Measurements from ENCODE around the gene TSPAN2.

TSPAN2 gene

DNA sequence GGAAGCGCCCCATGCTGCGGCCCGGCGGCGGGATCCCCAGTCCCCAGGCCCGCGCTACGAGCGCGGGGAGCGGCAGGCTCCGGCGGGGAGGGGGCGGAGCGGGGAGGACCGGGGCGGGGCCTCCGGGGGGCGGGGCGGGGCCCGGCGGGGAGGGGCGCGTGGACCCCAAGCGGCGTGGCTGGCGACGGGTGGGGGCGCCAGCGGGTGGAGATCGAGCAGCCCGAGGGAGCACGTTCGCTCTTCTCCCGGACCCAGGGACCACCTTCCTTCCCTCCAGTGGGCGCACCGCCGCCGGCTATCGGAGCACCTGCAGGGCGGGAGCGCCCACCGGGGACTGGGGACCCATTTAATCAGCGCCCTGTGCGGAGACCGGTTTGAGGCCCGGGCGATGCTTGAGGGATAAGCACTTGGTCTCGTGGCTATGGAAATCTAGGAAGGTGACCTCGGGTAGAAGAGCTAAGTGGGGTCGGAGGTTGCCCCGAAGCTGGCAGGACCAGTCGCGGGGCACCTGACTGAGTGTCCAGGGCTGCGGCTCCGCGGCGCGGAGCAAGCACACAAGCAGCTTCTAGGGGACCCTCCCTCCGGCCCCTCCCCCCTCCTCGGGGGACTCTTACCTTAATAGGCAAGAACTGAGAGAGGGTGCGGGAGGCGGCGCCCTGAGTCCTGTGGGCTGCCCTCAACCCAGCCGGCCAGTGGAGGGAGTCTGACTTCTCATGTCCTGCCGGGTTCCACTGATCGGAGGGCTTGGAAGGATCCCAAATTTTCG lies at the start of gene TSPAN2:
Gene TSPAN2 (minus strand): TSS at position 84 of the 766 bp plus-strand sequence. CDS start 71 bp downstream, at position 13.
- DNase-seq = peak; percentile 60

DNA sequence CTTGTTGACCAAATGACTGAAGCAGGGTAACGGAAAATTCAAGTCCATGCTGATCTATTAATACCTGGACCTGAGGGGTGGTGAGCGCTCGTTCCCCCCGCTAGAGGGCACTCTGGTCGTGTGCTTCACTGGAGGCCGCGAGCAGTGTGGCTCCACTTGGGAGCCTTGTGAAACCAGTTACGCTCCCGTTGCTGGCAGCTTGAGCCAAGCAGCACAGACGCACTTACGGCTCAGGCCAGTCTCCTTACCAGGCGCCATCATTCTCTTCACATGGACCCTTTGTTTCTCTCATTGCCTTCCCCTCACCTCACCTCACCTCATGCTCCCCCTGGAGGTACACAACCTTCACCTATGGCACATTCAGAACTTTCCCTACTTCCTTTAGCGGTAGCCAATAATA lies 49.7 kb upstream of the TSPAN2 start:
- peak; percentile 14 for DNase-seq

DNA sequence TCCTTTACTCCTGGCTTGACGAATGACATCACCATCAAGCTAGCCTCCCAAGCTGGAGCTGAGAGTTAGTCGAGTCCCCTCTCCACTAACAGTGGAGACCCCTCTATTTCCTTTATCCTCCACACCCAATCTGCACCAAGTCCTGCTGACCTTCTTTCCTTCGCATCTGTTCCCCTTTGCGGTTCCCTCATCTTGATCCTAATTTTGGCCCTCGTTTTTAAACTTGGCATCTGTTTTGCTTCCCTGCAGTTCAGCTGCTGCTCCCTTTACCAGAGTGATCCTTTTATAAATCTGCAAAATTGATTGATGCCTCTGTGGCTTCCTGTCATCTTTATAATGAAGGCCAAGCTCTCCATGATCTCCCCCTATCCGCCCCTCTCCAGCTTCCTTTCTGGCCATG lies 49.0 kb upstream of the TSPAN2 start:
- no peak for DNase-seq

DNA sequence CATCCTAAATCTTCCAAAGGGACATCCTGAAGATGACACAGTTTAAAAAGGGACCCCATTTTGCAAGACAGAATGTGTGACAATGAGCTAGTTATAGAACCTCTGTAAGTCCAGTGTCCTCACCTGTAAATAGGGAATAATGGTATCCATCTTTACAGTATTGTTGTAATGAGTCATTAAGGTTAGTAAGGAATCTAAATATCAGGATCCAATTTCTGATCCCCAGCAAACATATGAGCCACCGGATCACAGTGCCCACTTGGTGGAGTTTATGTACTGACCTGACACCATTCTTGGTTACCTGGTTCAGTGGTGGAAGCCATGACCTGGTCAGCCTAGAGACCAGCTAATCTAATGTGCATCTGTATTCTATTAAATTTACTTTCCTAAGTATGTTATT lies 47.9 kb upstream of the TSPAN2 start:
- DNase-seq = no peak

DNA sequence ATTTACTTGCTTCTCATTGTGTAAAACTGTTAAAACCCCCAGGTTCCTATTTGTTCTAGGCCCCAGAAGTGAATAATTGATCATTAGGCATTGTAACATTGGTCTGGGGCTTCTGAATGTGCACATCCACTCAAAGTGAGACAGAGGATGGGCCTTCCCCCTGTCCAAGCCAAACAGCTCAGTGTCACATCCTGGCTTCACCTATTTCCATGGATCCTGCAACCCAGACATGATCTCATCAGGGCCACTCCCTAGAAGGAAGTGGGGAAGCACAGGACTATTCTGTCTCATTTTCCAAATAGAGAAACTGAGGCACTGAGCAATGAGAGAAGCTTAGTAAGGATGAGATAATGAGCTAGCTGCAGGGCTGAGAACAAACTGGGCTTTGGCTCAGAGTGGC lies 47.4 kb upstream of the TSPAN2 start:
- no peak for DNase-seq

DNA sequence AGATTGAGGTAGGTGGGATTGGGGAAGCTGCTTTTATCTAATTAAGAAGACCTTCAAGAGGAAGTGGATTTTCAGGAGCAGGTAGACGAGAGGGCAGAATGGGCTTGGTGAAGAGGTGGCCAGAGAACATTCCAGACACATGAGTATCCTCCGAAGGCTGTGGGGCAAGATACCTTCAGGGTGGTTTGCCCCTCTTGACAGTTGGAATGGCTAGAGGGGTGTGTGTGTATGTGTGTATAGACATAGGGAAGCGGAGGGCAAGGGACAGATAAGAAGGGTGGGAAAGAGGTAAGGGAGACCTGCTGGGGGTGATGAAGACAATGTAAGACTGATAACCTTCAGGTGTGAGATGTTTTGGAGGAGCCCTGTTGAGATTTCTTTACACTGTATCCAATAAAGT lies 46.8 kb upstream of the TSPAN2 start:
- DNase-seq = no peak

DNA sequence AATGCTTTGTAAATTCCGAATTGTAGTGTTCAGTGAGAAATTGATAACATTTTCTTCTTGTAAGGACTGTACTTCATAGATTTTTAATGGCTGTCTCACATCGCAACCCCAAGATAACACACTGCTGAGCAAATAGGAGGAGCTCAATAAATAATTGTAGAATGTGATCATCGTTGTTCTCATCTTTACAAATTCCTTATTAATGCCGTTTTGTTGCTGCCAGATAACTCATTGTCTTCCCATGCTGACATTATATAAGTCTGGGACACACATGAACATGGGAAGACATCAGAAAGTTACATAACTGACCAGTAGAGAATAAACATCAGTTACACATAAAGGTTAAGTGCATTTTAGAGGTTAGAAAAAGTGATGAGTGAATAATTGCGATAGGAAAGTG lies 46.4 kb upstream of the TSPAN2 start:
- DNase-seq = no peak

DNA sequence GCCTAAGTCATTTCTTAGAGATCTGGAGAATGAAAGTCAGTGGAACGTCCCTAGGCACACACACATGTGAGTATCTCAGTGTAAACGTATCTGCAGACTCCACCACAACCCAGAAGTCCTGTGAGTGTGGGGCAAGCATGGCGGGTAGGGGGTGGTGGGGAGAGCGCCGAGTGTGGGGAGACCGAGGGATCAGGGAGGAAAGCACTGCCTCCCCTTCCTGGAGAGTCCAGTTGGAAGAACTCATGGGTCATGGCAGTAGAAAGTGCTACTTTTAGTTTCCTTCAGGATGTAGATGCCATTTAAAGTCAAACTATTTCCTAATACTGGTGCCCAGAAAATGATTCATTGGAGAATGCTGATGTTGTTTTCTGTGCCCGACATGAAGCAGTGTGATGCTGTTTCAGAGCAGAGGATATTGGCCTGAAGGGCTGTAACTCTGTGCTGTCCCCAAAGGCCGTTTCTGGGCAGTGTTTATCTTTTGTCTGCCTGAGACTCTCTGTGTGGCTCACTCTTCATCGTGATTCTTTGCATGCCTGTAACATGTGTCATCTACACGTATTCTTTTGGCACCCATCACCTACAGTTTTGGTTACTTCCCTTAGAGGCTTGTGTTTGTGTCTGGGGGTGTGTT lies 45.7 kb upstream of the TSPAN2 start:
- DNase-seq = peak; percentile 24

DNA sequence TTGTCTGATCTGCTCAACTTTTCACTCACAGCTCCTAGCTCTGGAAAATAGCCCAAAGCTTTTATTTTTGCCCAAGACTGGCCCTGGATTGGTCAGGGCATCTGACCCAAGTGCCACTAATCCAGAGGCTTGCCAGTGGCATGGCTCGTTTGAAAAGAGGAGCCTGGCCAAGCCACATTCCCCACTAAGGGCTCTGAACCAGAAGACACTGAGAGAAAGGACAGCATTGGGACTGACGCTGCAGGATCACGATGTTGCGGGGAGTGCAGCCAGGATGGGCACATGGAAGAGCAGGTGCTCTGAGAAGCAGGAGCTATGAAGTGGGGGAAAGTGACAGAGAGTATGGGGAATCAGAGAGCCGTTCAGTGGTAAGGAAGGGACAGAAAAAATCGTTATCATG lies 44.9 kb upstream of the TSPAN2 start:
- DNase-seq = no peak

DNA sequence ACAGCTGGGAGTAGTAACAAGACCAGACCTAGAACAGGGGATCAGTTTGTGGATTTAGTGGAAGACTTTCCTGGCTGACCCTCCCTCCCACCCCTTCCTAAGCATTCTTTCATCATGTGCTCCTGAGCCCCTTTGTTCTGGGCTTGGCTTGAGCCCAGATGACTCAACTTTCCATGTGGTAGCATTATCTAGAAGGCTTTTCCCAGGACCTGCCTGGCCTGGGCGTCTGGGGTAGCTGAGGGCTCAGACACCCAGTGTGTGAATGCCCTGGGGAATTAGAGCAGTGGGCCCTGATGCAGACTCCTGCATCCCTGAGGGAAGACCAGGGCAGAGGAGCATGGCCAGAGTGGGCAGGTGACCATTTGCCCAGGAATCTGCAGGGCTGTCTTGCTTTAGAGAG lies 44.1 kb upstream of the TSPAN2 start:
- no peak for DNase-seq

DNA sequence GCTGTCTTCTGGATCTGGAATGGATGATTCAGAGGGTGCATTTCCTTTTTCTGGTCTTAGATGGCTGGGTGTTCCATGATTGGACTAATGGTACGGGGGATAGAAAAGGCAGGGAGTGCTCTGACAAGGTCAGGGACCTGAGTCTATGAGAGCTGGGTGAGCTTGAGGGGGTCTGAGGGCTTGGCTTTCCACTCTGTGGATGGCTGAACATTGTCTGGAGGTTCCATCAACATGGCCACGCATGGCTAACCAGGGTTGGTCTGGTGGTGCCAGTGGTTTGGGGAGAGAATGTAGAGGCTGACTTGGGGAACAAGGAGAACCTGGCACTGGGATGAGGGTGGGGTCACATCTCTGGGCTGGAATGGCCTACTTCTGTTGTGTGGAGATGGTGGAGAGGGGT lies 41.5 kb upstream of the TSPAN2 start:
- no peak for DNase-seq

DNA sequence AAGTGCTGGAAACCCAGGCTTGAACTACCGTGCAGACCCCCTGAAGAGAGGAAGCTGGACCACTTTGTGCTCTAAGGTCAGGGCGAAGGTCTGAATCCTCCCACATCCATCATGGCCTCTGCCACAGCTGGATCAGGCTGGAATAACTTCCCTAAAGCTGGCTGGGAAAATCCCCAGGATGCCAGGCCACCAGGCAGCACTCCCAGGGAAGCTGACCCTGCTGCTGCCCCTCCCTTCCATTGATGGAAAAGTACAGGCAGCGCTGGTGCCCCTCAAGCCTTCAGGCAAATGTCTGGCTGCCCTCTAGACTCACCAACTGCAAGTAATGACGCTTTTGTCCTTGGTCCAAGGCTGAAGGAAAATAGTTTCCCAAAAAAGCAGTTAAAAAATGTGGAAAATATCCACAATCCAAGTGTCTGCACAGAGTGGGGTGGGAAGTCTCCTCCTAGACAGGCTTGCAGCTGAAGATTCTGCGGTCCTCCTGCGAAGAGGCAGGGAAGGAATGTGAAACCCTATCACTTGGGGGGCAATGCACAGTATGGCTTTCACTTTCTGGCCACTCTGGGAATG lies 39.9 kb upstream of the TSPAN2 start:
- no peak for DNase-seq

DNA sequence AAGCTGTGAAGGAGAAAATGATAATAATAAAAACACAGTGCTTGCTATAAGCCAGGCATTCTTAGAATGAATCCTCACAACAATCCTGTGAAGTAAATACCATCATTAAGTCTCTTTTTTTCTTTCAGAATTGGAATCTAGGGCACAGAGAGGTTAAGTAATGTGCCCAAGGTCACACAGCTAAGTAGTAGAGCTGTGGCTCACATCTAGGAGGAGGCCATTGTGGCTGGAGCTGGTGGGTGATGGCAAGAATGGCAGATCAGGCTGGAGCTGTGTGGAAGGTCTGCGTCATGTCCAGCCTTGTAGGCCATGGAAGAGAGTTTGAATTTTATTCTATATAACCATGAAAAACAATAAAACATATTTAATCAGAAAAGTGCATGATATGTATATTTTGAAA lies 38.2 kb upstream of the TSPAN2 start:
- no peak for DNase-seq

DNA sequence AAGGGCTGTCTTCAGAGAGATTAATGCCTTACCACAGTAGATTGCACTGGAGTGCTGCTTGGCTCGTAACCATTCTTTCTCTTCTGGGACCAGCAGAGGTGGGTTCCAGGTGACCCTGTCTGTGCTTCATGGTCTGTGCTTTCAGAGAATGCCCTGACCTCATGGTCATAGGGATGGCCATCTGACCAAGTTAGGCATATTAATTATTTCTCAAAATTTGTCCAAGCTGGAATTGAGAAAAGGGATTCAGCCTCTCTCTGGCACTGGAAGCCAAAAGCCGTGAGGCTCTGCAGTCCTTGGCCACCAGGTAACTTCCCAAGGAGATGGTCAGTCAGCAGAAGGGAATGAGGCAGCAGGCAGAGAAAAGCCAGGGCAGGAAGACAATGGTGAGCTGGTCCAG lies 37.2 kb upstream of the TSPAN2 start:
- no peak for DNase-seq

DNA sequence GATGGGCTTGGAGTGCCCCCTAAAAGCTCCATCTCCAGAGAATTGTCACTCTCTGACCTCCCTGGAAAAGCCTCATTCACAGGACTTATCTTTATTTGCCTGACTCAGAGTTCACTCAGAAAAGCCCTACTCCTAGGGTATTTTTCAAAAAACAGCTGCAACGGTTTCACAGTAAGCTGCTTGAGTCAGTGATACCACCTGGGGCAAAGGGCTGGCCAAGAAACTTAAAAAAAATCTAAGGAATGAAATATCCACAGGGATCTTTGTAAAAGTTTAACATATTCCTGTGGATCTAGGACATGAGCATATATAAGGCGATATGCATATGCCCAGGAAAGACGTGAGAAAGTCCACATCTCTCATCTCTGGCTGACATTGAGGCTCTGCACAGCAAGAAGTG lies 33.8 kb upstream of the TSPAN2 start:
- DNase-seq = no peak

DNA sequence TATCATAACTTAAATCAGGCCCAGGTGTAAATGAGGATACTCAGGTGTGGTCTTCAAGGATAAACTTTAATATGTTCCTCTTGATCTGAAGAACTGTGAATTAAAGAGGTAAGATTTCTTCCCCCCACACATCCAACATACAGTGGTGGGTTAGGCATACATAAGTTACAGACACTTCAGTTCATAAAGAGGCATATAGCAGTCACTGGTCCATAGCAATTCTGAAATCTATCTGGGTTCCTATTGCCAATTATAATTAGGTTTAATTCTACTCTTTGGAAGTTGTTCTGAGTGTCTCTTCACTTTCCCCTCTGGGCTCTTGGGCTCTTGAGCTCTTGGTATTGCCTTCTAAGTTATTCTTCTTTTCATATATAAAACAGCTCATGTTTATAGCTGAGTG lies 32.5 kb upstream of the TSPAN2 start:
- no peak for DNase-seq

DNA sequence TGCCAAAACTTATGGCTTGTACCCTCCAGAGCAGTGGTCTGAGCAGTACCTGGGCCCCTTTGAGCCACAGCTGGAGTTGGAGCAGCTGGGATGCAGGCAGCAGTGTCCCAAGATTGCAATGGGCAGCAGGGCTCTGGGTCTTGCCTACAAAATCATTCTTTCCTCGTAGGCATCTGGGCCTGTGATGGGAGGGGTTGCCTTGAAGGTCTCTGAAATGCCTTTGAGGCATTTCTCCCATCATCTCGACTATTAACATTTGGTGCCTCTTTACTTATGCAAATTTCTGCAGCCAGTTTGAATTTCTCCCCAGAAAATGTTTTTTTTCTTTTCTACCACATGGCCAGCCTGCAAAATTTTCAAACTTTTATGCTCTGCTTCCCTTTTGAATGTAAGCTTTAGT lies 31.0 kb upstream of the TSPAN2 start:
- DNase-seq = no peak

DNA sequence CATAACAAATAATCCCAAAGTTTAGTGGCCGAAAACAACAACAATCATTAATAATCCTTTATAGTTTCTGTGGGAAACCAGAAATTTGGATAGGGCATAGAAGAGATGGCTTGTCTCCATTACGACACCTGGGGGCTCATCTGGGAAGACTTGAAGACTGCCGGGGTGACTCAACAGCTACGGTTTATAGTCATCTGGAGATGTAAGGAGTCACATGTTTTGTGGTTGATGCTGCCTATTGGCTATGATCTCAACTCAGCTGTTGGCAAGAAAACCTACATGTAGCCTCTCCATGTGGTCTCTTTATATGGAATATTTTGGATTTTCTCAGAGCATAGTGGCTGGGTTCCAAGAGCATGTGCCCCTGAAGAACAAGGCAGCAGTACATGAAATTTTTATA lies 29.3 kb upstream of the TSPAN2 start:
- no peak for DNase-seq

DNA sequence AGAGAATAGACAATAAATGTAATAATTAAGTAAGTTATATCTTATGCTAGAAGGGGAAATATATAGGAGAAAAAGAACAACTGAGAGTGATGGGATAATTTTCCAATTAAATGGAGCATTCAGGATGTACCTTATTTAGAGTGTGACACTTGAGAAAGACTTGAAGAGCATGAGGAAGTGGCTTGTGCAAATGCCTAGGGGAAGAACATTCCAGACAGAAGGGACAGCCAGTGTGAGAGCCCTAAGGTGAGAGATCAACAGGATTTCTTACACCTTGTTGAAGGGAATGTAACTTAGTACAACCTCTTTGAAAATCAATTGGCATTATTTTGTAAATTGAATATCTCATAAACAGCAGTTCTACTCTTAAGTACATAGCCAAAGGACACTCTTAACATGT lies 28.8 kb upstream of the TSPAN2 start:
- DNase-seq = no peak

DNA sequence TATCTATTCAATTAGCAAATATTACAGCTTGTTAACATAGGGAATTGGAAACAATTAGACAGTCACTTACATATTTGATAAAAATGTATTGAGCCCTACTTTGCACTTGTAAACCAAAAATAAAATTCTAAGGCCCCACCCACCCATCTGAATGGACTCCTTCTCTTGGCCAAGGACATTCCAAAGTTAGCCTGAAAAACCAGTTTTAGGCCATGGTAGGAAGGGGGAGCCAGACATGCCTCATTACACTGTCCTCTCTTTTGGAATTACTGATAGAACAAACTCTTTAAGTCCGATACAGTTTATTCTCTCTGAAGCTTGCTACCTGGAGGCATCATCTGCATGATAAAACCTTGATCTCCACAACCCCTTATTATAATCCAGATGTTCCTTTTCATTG lies 28.0 kb upstream of the TSPAN2 start:
- no peak for DNase-seq

DNA sequence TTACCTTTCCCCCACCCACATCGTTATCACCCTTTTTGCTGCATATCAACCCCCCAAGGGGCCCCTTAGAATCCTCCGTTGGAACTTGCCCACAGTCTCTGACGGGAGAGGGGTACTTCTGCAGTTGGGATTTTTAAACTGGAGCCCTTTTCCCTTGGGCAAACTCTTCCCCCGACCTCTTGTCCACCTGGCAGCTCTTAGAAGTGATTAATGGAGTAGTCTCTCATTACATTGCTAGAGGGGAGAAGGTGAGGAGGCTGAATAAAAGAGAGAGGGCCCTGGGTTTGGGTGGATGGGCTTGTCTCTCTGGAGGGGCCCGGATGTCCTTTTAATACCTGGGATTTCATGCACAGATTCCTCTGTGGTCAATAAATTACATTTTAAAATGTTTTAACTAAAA lies 27.2 kb upstream of the TSPAN2 start:
- no peak for DNase-seq

DNA sequence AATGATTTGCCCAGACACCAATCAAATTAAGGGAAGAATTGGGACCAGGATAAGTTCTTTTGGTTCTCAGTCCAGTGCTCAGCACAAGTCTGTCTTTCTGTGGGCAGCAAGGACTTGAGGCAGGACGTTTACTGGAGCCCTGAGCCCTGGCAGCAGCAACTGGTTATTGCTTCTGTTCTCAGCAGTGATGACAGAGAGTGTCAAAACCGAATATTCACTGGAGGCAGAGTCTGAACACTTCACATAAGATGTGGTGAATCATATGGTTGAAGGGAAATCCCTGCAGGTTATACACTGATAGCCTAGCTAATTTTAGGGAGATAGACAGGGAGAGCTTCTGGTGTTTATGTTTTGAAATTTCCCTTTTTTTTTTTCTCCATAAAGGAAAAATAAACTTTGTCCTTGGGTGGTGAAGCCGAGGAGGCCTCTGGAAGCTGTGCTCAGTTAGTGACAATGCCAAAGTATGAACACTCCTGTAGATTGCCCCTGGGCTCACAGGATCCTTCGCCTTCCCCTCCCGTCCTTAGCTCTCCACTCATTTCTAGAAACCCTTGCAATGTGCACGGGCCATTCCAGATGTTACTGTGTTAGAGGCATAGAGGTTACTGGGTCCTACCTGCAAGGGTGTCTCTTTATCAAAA lies 26.3 kb upstream of the TSPAN2 start:
- no peak for DNase-seq

DNA sequence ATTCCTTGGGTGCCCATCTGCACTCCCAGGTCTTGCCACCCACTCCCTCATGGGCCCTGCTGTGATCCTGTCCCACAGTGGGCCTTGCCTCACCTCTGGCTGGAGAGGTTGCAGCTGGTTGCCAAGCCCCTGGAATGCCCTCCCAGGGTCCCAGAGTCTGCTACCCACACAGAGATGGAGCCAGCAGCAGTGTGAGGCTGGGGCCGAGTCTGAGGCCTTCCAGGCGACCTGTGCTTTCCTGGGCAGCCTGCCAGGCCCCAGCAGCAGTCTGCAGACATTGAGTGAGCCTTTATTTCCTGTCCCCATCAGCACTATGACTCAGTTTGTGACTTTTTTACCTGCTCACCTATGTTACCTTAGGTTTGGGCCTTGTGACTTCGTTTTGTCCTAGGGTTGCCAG lies 25.0 kb upstream of the TSPAN2 start:
- DNase-seq = no peak

DNA sequence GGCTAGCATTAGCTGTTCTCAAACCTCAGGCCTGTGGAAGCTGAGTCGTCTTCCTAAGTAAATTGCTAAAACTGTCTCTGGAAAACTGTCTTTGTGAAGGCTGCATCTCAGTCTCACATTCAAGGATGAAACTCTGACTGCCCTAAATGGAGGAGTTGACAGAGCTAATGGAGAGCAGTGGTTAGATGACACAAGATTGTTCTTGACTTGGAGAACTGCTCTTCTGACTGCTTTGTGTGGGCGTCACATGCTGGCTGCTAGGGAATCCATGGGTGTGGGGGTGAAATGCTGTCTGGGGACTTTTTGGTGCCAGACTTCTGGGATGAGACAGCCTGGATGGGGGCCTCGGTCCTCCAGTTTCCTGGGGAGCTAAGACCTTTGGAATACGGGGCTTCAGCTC lies 24.5 kb upstream of the TSPAN2 start:
- DNase-seq = no peak

All from 8988T (cell line).